OCI-LY1 (cell line): ENCODE measurements around the gene TSPAN5.

Experiments used
- EZH2 ChIP-seq: fragments of 200-600 bp; sonication (generic), shearing (Covaris generic); IDR thresholded peaks from 2 replicates; pipeline ENCODE4 v1.8.0; 2017; ENCODE audit warnings: borderline replicate concordance, mixed run types, mild to moderate bottlenecking, antibody characterized with exemption, low read length, moderate library complexity, mixed read lengths
- TF ChIP-seq, protein P1 (sequence below): fragments of 200-600 bp; sonication (generic), shearing (Covaris generic); IDR thresholded peaks from 2 replicates; pipeline ENCODE4 v1.5.1; 2017; ENCODE audit warnings: mild to moderate bottlenecking, antibody characterized with exemption, low read length, moderate library complexity, mixed read lengths

- TF ChIP-seq, protein P1, sequence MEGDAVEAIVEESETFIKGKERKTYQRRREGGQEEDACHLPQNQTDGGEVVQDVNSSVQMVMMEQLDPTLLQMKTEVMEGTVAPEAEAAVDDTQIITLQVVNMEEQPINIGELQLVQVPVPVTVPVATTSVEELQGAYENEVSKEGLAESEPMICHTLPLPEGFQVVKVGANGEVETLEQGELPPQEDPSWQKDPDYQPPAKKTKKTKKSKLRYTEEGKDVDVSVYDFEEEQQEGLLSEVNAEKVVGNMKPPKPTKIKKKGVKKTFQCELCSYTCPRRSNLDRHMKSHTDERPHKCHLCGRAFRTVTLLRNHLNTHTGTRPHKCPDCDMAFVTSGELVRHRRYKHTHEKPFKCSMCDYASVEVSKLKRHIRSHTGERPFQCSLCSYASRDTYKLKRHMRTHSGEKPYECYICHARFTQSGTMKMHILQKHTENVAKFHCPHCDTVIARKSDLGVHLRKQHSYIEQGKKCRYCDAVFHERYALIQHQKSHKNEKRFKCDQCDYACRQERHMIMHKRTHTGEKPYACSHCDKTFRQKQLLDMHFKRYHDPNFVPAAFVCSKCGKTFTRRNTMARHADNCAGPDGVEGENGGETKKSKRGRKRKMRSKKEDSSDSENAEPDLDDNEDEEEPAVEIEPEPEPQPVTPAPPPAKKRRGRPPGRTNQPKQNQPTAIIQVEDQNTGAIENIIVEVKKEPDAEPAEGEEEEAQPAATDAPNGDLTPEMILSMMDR: no peak
- TF ChIP-seq EZH2: no peak
Measured at GRCh38 chr4:98611677-98612317, 46.6 kb downstream of the TSPAN5 start.
